HG03575 (cell line): ENCODE measurements around the gene PIK3R5.
"Not testable (repeated sequence)": the region's sequence is repeated elsewhere in the genome, so short reads cannot be mapped to it uniquely, and the experiment has no call there.

Experiments used
- ATAC-seq: cut with Tn5 transposase; IDR thresholded peaks from one replicate; pipeline ENCODE4 v1.9.1; 2021; ENCODE audit not compliant: unreplicated experiment, insufficient number of reproducible peaks, low FRiP score; ENCODE audit errors: extremely low read depth

Gene PIK3R5

GRCh38 chr17:8965394-8966168 is at the start of gene PIK3R5:
TSS of gene PIK3R5 (minus strand) at chr17:8965707. CDS start at chr17:8911494, 54,213 bp downstream.
- no peak for ATAC-seq

- no peak for ATAC-seq
Observed at GRCh38 chr17:9011001-9011400, 45.5 kb upstream of the PIK3R5 start.

- no peak for ATAC-seq
Observed at GRCh38 chr17:9009737-9010136, 44.2 kb upstream of the PIK3R5 start.

- no peak for ATAC-seq
Observed at GRCh38 chr17:9009096-9009495, 43.6 kb upstream of the PIK3R5 start.

DNA sequence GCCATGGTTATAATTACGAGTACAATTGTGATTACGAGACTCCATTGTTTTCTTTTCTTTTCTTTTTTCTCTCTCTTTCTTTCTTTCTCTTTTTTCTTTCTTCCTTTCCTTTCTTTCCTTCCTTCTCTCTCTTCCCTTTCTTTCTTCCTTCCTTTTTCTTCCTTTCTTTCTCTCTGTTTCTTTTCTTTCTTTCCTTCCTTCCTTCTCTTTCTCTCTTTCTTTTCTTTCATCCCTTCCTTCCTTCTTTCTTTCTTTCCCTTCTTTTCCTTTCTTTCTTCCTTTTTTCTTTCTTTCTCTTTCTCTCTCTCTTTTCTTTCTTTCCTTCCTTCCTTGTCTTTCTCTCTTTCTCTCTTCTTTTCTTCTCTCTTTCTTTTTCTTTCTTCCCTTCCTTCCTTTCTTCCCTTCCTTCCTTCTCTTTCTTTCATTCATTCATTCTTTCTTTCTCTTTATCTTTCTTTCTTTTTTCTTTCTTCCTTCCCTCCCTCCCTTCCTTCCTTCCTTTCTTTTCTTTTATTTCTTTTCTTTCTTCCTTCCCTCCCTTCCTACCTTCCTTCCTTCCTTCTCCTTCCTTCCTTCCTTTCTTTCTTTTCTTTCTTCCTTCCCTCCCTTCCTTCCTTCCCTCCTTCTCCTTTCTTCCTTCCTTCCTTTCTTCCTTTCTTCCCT is 41.7 kb upstream of the PIK3R5 start:
- no peak for ATAC-seq

- no peak for ATAC-seq
Observed at GRCh38 chr17:9006175-9006767, 40.8 kb upstream of the PIK3R5 start.

GRCh38 chr17:9004961-9005285 is 39.4 kb upstream of the PIK3R5 start:
- ATAC-seq: no peak

- ATAC-seq: no peak
Observed at GRCh38 chr17:9004132-9004960, 38.8 kb upstream of the PIK3R5 start.

GRCh38 chr17:9003355-9004131 is 38.0 kb upstream of the PIK3R5 start:
- no peak for ATAC-seq

DNA sequence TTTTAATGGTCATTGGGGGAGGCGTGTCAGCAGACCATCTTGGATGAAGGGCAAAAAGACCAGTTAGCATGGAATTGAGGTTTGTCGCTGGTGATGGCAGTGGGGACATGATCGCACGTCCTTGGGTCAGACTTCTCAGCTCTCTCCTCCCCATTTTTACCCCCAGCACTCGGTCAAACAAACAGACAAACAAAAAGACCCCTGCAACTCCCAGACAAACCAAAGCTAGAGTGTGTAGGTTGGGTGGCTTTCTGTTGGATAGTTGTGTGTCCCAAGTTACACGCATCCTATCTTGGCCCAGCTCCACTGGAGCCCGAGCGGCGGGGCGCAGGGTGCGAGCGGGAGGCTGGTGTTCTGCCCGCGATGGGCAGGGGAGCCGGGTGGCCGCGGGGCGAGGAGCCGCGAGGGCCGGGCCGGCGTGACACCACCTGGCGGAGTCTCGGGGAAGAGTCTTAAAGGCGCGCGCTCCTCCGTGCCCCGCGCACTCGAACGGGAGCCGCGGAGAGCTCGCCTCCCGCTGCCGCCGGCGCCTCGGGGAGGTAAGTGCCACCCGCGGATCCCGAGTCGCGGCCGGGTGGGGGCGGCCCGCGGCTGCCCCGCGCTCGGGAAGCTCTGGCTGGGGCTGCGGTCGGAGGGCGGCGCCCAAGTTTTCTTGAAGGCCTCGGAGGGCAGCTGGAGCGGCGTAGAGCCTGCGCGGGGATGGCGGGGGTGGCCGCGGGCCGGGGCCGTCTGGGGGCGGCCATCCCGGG is 37.3 kb upstream of the PIK3R5 start:
- ATAC-seq: no peak

GRCh38 chr17:9002227-9002605 is 36.7 kb upstream of the PIK3R5 start:
- ATAC-seq: no peak

GRCh38 chr17:9001559-9001958 is 36.1 kb upstream of the PIK3R5 start:
- no peak for ATAC-seq

GRCh38 chr17:8997994-8998628 is 32.6 kb upstream of the PIK3R5 start:
- ATAC-seq: no peak

DNA sequence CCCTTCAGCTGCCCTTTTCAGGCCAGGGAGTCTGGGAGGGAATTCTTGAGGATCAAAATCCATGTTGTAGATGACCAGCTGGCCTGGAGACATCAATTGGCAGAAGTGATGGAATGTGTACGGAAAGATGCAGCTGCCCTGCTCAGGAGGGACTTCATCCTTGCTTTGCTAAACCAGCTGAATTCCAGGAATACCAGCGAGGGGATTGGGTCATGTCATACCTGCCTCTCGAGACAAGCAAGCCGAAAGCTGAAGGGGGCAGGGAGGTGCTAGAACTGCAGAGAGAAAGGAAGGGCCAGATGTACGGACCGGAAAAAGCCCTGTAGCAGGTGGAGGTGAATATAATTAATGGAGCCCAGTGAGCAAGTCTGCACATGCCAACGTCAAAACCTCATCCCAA is 30.2 kb upstream of the PIK3R5 start:
- no peak for ATAC-seq

DNA sequence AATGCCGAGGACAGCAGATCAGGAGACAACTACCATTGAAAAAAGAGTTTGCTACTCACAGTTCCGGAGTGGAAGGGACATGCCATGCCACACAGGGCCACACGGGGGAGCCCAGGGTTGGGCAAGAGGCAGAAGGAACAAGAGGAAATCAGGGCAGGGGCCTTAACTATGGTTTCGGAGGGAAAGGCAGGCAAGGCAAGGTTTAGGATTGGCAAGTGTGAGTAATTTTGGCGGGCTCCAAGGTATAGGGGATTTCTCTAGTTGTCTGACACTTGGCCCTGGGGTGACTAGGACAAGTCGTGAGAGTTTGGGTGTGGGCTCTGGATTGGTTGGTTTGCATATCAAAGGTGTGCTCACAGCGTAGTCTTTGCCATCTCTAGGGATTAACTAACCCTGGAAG is 28.8 kb upstream of the PIK3R5 start:
- ATAC-seq: no peak

DNA sequence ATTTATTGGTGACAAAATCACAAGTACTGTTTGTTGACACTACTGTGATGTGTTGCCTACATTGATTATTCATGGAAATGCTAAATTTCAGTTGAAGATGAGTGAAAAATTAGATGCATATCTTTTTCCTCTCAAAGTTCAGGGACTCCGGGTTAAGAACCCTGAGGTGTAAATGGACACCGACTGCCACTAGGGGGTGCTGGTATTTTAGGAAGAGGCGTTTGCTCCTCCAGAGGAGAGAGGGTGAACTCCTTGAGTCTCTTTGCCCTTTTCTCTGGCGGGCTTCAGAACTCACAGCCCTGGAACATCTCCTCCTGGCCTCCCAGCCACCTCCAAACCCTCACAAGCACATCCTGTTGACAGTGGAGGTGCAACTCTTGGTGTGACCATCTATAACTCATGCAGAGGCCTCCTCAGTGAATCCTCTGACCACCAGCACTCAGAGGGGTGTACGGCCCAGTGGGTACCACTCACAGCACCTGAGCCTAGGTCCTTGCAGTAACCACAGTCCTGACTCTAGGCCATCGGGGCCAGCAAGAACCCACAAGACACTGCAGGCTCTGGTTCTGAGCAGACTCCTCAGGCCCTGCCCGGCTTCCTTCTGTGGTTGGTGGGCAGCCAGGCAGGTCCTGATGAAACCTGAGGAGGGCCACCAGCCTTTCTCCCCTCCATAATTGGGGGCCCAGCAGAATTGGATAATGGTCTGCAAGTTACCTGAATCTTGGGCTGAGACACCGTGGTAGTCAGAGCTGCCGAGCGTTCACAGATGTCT is 26.2 kb upstream of the PIK3R5 start:
- no peak for ATAC-seq

DNA sequence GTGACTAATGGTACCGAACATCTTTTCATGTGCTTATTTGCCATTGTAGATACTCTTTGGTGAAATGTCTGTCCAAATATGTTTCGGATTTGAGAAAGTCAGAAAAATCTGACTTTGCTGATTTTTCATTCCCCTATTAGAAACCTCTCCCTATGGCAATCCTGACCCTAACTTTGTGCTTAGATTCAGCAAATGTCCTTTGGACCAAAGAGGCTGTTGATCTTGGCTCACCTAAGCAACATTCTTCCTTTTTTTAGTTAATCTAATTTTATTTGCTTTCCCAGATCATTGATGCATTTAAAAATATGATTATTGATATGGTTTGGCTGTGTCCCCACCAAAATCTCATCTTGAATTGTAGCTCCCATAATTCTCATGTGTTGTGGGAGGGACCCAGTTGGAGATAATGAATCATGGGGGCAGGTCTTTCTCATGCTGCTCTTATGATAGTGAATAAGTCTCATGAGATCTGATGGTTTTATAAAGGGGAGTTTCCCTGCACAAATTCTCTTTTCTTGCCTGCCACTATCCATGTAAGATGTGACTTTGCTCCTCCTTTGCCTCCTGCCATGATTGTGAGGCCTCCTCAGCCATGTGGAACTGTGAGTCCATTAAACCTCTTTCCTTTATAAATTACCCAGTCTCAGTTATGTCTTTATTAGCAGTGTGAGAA is 22.9 kb upstream of the PIK3R5 start:
- not testable (repeated sequence) for ATAC-seq
